ENCODE measurements around the gene FBXO48. TPM values are rescaled to one million over a fixed set of nuclear protein-coding genes. Genes with fewer than 3 reads are reported as not detected.

Gene FBXO48
- polyA plus RNA-seq, 3 donors, result 0.44 to 0.56 (median 0.48) TPM

- no peak overlapping the region for H3K27ac ChIP-seq (ENCODE audit: low read depth, low read length)
- WGBS, 3 donors, result 23 to 80% (median 78%) methylated on average over 2 of the region's 2 CpGs
These were observed 8.5 kb upstream of the FBXO48 start for GRCh38 chr2:68475576-68475975.

GRCh38 chr2:68475110-68475509 is 8.0 kb upstream of the FBXO48 start:
- H3K27ac ChIP-seq (ENCODE audit: low read depth, low read length), result no peak overlapping the region

GRCh38 chr2:68472796-68473414 is 5.8 kb upstream of the FBXO48 start:
- WGBS, 3 donors, result 82 to 93% (median 92%) methylated on average over 3 of the region's 3 CpGs
- H3K27ac ChIP-seq (ENCODE audit: low read depth, low read length), result no peak overlapping the region

GRCh38 chr2:68471385-68471784 is 4.3 kb upstream of the FBXO48 start:
- 95 to 100% (median 99%) methylated on average over 2 of the region's 2 CpGs for WGBS, 3 donors
- H3K27ac ChIP-seq (ENCODE audit: low read depth, low read length), result no peak overlapping the region

GRCh38 chr2:68469935-68470334 is 2.8 kb upstream of the FBXO48 start:
- whole genome bisulfite sequencing, 3 donors, result 86 to 94% (median 90%) methylated on average over 1 of the region's 1 CpG

GRCh38 chr2:68468801-68469200 is 1.7 kb upstream of the FBXO48 start:
- 87 to 94% (median 91%) methylated on average over 2 of the region's 2 CpGs for WGBS, 3 donors
- no peak overlapping the region for H3K27ac ChIP-seq (ENCODE audit: low read depth, low read length)

More at GRCh38 chr2:68469935-68470334, 2.8 kb upstream of the FBXO48 start:
- H3K27ac ChIP-seq (ENCODE audit: low read depth, low read length), result no peak overlapping the region

GRCh38 chr2:68466778-68467076 is 367 bp downstream of the FBXO48 start:
- no peak overlapping the region for H3K27ac ChIP-seq (ENCODE audit: low read depth, low read length)
- WGBS, 3 donors, result 0 to 1% (median 1%) methylated on average over 18 of the region's 18 CpGs

- no peak overlapping the region for H3K27ac ChIP-seq (ENCODE audit: low read depth, low read length)
- 6 to 7% (median 6%) methylated on average over 11 of the region's 11 CpGs for WGBS, 3 donors
These were observed 725 bp downstream of the FBXO48 start for GRCh38 chr2:68466361-68466777.

GRCh38 chr2:68465081-68465916 is 1.8 kb downstream of the FBXO48 start:
- no peak overlapping the region for H3K27ac ChIP-seq (ENCODE audit: low read depth, low read length)
- WGBS, 3 donors, result 86 to 92% (median 88%) methylated on average over 7 of the region's 7 CpGs

- 91 to 94% (median 94%) methylated on average over 5 of the region's 5 CpGs for WGBS, 3 donors
- no peak overlapping the region for H3K27ac ChIP-seq (ENCODE audit: low read depth, low read length)
These were observed 2.4 kb downstream of the FBXO48 start for GRCh38 chr2:68464651-68465050.

GRCh38 chr2:68463287-68463877 is 3.7 kb downstream of the FBXO48 start:
- H3K27ac ChIP-seq (ENCODE audit: low read depth, low read length), result no peak overlapping the region
- 0 to 5% (median 0%) methylated on average over 1 of the region's 1 CpG for WGBS, 3 donors

GRCh38 chr2:68458981-68459380 is 8.1 kb downstream of the FBXO48 start:
- 35 to 64% (median 60%) methylated on average over 1 of the region's 1 CpG for WGBS, 3 donors
- no peak overlapping the region for H3K27ac ChIP-seq (ENCODE audit: low read depth, low read length)

GRCh38 chr2:68456198-68456597 is 10.9 kb downstream of the FBXO48 start:
- peak overlapping the region; percentile 14 for H3K27ac ChIP-seq (ENCODE audit: low read depth, low read length)
- 83 to 88% (median 83%) methylated on average over 4 of the region's 4 CpGs for WGBS, 3 donors

GRCh38 chr2:68454719-68455118 is 12.4 kb downstream of the FBXO48 start:
- H3K27ac ChIP-seq (ENCODE audit: low read depth, low read length), result no peak overlapping the region
- WGBS, 3 donors, result 84 to 90% (median 87%) methylated on average over 3 of the region's 3 CpGs

GRCh38 chr2:68453761-68454360 is 13.2 kb downstream of the FBXO48 start:
- 65 to 82% (median 75%) methylated on average over 2 of the region's 2 CpGs for WGBS, 3 donors
- no peak overlapping the region for H3K27ac ChIP-seq (ENCODE audit: low read depth, low read length)

GRCh38 chr2:68452158-68452900 is 14.8 kb downstream of the FBXO48 start:
- H3K27ac ChIP-seq (ENCODE audit: low read depth, low read length), result no peak overlapping the region
- 60 to 72% (median 64%) methylated on average over 5 of the region's 5 CpGs for WGBS, 3 donors

GRCh38 chr2:68448671-68449653 is 18.1 kb downstream of the FBXO48 start:
- WGBS, 3 donors, result 90 to 97% (median 95%) methylated on average over 24 of the region's 24 CpGs
- no peak overlapping the region for H3K27ac ChIP-seq (ENCODE audit: low read depth, low read length)

GRCh38 chr2:68447118-68447517 is 20.0 kb downstream of the FBXO48 start:
- 84 to 94% (median 93%) methylated on average over 16 of the region's 16 CpGs for WGBS, 3 donors
- no peak overlapping the region for H3K27ac ChIP-seq (ENCODE audit: low read depth, low read length)
